SH-SY5Y (cell line): ENCODE data around the gene MGAT5.

Experiments
- GATA2 ChIP-seq: IDR thresholded peaks from 2 replicates; pipeline ENCODE4 v1.6.1; 2011; ENCODE audit warnings: mild to moderate bottlenecking, low read depth, low read length
- GATA3 ChIP-seq: IDR thresholded peaks from 2 replicates; pipeline ENCODE4 v1.6.1; 2011; ENCODE audit warnings: low read depth, mild to moderate bottlenecking, low read length, moderate library complexity

- TF ChIP-seq GATA2: no peak
- no peak for TF ChIP-seq GATA3
Measured at GRCh38 chr2:134347756-134348155, 93.9 kb downstream of the MGAT5 start.
